ENCODE results near the gene PHGDH.
"Not testable (repeated sequence)": the region's sequence is repeated elsewhere in the genome, so short reads cannot be mapped to it uniquely, and the experiment has no call there.

PHGDH gene

GRCh38 chr1:119711804-119712341 lies at the start of gene PHGDH:
PHGDH (plus strand) TSS chr1:119711934; CDS start chr1:119712023, 89 bp downstream.
- DNase-seq (ENCODE audit: low spot score): peak; percentile 80

- no peak for DNase-seq (ENCODE audit: low spot score)
Observed at GRCh38 chr1:119662034-119662437, 49.7 kb upstream of the PHGDH start.

- DNase-seq (ENCODE audit: low spot score): no peak
Observed at GRCh38 chr1:119664067-119664466, 47.7 kb upstream of the PHGDH start.

- no peak for DNase-seq (ENCODE audit: low spot score)
Observed at GRCh38 chr1:119667173-119667572, 44.6 kb upstream of the PHGDH start.

GRCh38 chr1:119670898-119671297 lies 40.8 kb upstream of the PHGDH start:
- no peak for DNase-seq (ENCODE audit: low spot score)

- no peak for DNase-seq (ENCODE audit: low spot score)
Observed at GRCh38 chr1:119673171-119673940, 38.4 kb upstream of the PHGDH start.

GRCh38 chr1:119674111-119674526 lies 37.6 kb upstream of the PHGDH start:
- DNase-seq (ENCODE audit: low spot score): no peak

- DNase-seq (ENCODE audit: low spot score): peak; percentile 72
Observed at GRCh38 chr1:119674835-119675289, 36.9 kb upstream of the PHGDH start.

- peak; percentile 89 for DNase-seq (ENCODE audit: low spot score)
Observed at GRCh38 chr1:119675349-119676345, 36.1 kb upstream of the PHGDH start.

- no peak for DNase-seq (ENCODE audit: low spot score)
Observed at GRCh38 chr1:119676571-119677206, 35.0 kb upstream of the PHGDH start.

- DNase-seq (ENCODE audit: low spot score): no peak
Observed at GRCh38 chr1:119679223-119679622, 32.5 kb upstream of the PHGDH start.

- no peak for DNase-seq (ENCODE audit: low spot score)
Observed at GRCh38 chr1:119680193-119680592, 31.5 kb upstream of the PHGDH start.

GRCh38 chr1:119680723-119681122 lies 31.0 kb upstream of the PHGDH start:
- no peak for DNase-seq (ENCODE audit: low spot score)

- no peak for DNase-seq (ENCODE audit: low spot score)
Observed at GRCh38 chr1:119681560-119681959, 30.2 kb upstream of the PHGDH start.

GRCh38 chr1:119682141-119682540 lies 29.6 kb upstream of the PHGDH start:
- DNase-seq (ENCODE audit: low spot score): no peak

- no peak for DNase-seq (ENCODE audit: low spot score)
Observed at GRCh38 chr1:119683893-119684292, 27.8 kb upstream of the PHGDH start.

GRCh38 chr1:119686661-119687060 lies 25.1 kb upstream of the PHGDH start:
- no peak for DNase-seq (ENCODE audit: low spot score)

- no peak for DNase-seq (ENCODE audit: low spot score)
Observed at GRCh38 chr1:119687434-119688079, 24.2 kb upstream of the PHGDH start.

GRCh38 chr1:119688810-119689209 lies 22.9 kb upstream of the PHGDH start:
- no peak for DNase-seq (ENCODE audit: low spot score)

- DNase-seq (ENCODE audit: low spot score): no peak
Observed at GRCh38 chr1:119689511-119689910, 22.2 kb upstream of the PHGDH start.

GRCh38 chr1:119696863-119697262 lies 14.9 kb upstream of the PHGDH start:
- DNase-seq (ENCODE audit: low spot score): not testable (repeated sequence)

All from globus pallidus (tissue), 1 donor.